Measurements from ENCODE around the gene ATP1A2. TPM values are rescaled to one million over a fixed set of nuclear protein-coding genes. Genes with fewer than 3 reads are reported as not detected.

Gene ATP1A2
- total and polyA plus RNA-seq, 10 of the 15 experiments (the other 5 are each of a cell fraction or from before 2014, with no cell fraction given): 0.15 TPM; not detected in 9

DNA sequence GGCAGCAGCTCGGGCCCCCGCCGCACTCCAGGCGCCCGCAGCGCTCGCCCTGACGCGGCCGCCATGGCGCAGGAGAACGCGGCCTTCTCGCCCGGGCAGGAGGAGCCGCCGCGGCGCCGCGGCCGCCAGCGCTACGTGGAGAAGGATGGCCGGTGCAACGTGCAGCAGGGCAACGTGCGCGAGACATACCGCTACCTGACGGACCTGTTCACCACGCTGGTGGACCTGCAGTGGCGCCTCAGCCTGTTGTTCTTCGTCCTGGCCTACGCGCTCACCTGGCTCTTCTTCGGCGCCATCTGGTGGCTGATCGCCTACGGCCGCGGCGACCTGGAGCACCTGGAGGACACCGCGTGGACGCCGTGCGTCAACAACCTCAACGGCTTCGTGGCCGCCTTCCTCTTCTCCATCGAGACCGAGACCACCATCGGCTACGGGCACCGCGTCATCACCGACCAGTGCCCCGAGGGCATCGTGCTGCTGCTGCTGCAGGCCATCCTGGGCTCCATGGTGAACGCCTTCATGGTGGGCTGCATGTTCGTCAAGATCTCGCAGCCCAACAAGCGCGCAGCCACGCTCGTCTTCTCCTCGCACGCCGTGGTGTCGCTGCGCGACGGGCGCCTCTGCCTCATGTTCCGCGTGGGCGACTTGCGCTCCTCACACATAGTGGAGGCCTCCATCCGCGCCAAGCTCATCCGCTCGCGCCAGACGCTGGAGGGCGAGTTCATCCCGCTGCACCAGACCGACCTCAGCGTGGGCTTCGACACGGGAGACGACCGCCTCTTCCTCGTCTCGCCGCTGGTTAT is 31.4 kb upstream of the ATP1A2 start:
- no peaks in the 10 kb centered on the region; a peak in 1 of 4 replicates for H3K36me3 ChIP-seq (ENCODE audit: control insufficient read depth in 2 of 2, insufficient read depth in 2 of 2, low read length in 1 of 2)
- no peaks in the 10 kb centered on the region for H3K9me3 ChIP-seq (replicated peaks; ENCODE audit: control insufficient read depth, insufficient read depth, low read length)
- H3K79me2 ChIP-seq (ENCODE audit: control insufficient read depth, insufficient read depth, low read length): no peaks in the 10 kb centered on the region
- peaks cover 0 to 2% of the 10 kb centered on the region in 2 experiments; a peak in 3 of 4 replicates for H3K27me3 ChIP-seq (replicated peaks in 1 of 2; ENCODE audit: control insufficient read depth in 2 of 2, insufficient read depth in 2 of 2, low read length in 1 of 2)
- SMC1A ChIA-PET (ENCODE audit: uncharacterized antibody, unreplicated experiment): interaction anchor here (0.5 to 8.9 kb wide), 7 partner anchors 13 to 175 kb away, joined by 3 to 89 read pairs (median 3); partner anchors contain the start of gene IGSF8
- no peak overlapping the region for H3K27ac ChIP-seq (ENCODE audit: control insufficient read depth, insufficient read depth)
- CTCF ChIA-PET: interaction anchor here (1.0 to 49.8 kb wide), 10 partner anchors 0 to 292 kb away, joined by 3 to 1035 read pairs (median 36); partner anchors contain the start of genes IGSF8, KCNJ10 and KCNJ9
- intact Hi-C loops (cut with micrococcal nuclease; ENCODE audit: unreplicated experiment): loop anchor here (2.0 kb wide), 2 partner anchors 37 to 147 kb away; no protein-coding TSS in a partner anchor
- peak overlapping the region; percentile 64 for H3K4me2 ChIP-seq (ENCODE audit: control insufficient read depth, insufficient read depth)
- DNase-seq (ENCODE audit: low read depth, low spot score) (no peak), FAIRE-seq (no peak), ATAC-seq (peak; percentile 91)
- peak overlapping the region; percentile 6; the same call in 1 of the 2 replicates for H2AFZ ChIP-seq (ENCODE audit: control insufficient read depth, low read depth, low read length)
- 31% methylated on average over 96 of the region's 96 CpGs for WGBS (ENCODE audit: insufficient coverage, insufficient replicate concordance, low lambda C conversion rate, missing lambda C conversion rate)
- no peaks in the 10 kb centered on the region for H4K20me1 ChIP-seq (ENCODE audit: control insufficient read depth, insufficient read depth)
- POLR2A ChIA-PET: no interaction called here
- no TSS peak for BruUV-seq (replicated peaks)
- RAD21 ChIA-PET (ENCODE audit: unreplicated experiment): interaction anchor here (2.0 to 2.4 kb wide), 2 partner anchors 38 to 293 kb away, joined by 16 to 22 read pairs; no protein-coding TSS in a partner anchor
- no peak overlapping the region for H3K9ac ChIP-seq (ENCODE audit: control insufficient read depth, insufficient read depth, low read length)
- H3K4me1 ChIP-seq (ENCODE audit: control insufficient read depth, insufficient read depth, low read length): no peaks in the 10 kb centered on the region
- in situ Hi-C loops (cut with MboI): no loop called here
- no peak overlapping the region for H3K4me3 ChIP-seq
- TF ChIP-seq KAT2A (conservative IDR thresholded peaks at IDR 0.05; ENCODE audit: control insufficient read depth, low read depth, low read length) (no peak), RAD21 (IDR thresholded peaks at IDR 0.05; ENCODE audit: insufficient read depth, low read depth, low read length) (peak; percentile 58), SP1 (IDR thresholded peaks at IDR 0.05; ENCODE audit: low read depth, low read length) (no peak), TCF3 (IDR thresholded peaks at IDR 0.05; ENCODE audit: borderline replicate concordance, insufficient read depth, low read depth, low read length) (peak; percentile 65; the same call in 1 of the 2 replicates), TCF12 (IDR thresholded peaks at IDR 0.05; ENCODE audit: low read depth, low read length) (0 out of 2 replicates have a peak, but pooled peaks have one; percentile 22), MEF2B (IDR thresholded peaks at IDR 0.05; ENCODE audit: partially characterized antibody, poor library complexity, severe bottlenecking) (no peak), IKZF1 (conservative IDR thresholded peaks at IDR 0.05) (0 out of 2 replicates have a peak, but pooled peaks have one; percentile 18), HDAC6 (IDR thresholded peaks at IDR 0.05; ENCODE audit: unreplicated experiment) (peak; percentile 90), SMC3 (IDR thresholded peaks at IDR 0.05; ENCODE audit: borderline replicate concordance, low read length) (peak; percentile 63), IRF4 (IDR thresholded peaks at IDR 0.05; ENCODE audit: low read depth, low read length) (0 out of 2 replicates have a peak, but pooled peaks have one; percentile 22), GATAD2B (conservative IDR thresholded peaks at IDR 0.05; ENCODE audit: low read depth) (no peak), YY1 (IDR thresholded peaks at IDR 0.05; ENCODE audit: low read depth, low read length) (peak; percentile 38; the same call in 1 of the 2 replicates), FOXM1 (IDR thresholded peaks at IDR 0.05; ENCODE audit: low read depth, low read length) (no peak), SMARCA5 (IDR thresholded peaks at IDR 0.05) (no peak), ZNF217 (IDR thresholded peaks at IDR 0.05) (no peak)
- TF ChIP-seq, protein P1, sequence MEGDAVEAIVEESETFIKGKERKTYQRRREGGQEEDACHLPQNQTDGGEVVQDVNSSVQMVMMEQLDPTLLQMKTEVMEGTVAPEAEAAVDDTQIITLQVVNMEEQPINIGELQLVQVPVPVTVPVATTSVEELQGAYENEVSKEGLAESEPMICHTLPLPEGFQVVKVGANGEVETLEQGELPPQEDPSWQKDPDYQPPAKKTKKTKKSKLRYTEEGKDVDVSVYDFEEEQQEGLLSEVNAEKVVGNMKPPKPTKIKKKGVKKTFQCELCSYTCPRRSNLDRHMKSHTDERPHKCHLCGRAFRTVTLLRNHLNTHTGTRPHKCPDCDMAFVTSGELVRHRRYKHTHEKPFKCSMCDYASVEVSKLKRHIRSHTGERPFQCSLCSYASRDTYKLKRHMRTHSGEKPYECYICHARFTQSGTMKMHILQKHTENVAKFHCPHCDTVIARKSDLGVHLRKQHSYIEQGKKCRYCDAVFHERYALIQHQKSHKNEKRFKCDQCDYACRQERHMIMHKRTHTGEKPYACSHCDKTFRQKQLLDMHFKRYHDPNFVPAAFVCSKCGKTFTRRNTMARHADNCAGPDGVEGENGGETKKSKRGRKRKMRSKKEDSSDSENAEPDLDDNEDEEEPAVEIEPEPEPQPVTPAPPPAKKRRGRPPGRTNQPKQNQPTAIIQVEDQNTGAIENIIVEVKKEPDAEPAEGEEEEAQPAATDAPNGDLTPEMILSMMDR (IDR thresholded peaks at IDR 0.05 in 2 of 3, conservative IDR thresholded peaks at IDR 0.05 in 1 of 3; ENCODE audit: control insufficient read depth in 2 of 3, extremely low read depth in 1 of 3, insufficient read depth in 1 of 3, low read depth in 3 of 3, low read length in 3 of 3): peak; percentile 74 to 90 (median 78)
- TF ChIP-seq, protein P2, sequence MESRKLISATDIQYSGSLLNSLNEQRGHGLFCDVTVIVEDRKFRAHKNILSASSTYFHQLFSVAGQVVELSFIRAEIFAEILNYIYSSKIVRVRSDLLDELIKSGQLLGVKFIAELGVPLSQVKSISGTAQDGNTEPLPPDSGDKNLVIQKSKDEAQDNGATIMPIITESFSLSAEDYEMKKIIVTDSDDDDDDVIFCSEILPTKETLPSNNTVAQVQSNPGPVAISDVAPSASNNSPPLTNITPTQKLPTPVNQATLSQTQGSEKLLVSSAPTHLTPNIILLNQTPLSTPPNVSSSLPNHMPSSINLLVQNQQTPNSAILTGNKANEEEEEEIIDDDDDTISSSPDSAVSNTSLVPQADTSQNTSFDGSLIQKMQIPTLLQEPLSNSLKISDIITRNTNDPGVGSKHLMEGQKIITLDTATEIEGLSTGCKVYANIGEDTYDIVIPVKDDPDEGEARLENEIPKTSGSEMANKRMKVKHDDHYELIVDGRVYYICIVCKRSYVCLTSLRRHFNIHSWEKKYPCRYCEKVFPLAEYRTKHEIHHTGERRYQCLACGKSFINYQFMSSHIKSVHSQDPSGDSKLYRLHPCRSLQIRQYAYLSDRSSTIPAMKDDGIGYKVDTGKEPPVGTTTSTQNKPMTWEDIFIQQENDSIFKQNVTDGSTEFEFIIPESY (IDR thresholded peaks at IDR 0.05): 0 out of 2 replicates have a peak, but pooled peaks have one; percentile 23
- TF ChIP-seq, protein P3, sequence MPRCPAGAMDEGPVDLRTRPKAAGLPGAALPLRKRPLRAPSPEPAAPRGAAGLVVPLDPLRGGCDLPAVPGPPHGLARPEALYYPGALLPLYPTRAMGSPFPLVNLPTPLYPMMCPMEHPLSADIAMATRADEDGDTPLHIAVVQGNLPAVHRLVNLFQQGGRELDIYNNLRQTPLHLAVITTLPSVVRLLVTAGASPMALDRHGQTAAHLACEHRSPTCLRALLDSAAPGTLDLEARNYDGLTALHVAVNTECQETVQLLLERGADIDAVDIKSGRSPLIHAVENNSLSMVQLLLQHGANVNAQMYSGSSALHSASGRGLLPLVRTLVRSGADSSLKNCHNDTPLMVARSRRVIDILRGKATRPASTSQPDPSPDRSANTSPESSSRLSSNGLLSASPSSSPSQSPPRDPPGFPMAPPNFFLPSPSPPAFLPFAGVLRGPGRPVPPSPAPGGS (IDR thresholded peaks at IDR 0.05; ENCODE audit: borderline replicate concordance, insufficient read depth, low read depth, low read length, poor library complexity, severe bottlenecking): no peak
